Measurements from ENCODE around the gene MTM1.

MTM1 gene

GRCh38 chrX:150548684-150549083 is 19.7 kb upstream of the MTM1 start:
- DNase-seq (ENCODE audit: low spot score): no peak

DNA sequence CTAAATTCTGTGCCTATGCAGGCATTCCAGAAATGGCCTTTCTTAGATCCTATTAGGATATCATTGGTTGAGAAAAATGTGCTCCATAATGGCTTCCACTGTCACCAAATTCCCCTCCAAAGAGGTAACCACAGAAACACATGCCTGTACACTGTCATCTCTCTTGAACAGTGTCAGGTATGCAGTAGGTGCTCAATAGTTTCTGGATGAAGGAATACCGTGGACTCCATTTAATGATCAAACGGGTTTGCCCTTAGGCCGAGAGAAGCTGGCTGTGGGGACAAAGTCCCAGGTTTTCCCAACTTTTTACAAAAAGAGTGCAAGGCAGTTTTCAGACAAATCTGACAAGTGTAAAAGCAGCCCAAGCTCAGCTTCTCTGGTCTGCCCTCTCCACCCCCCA is 16.5 kb upstream of the MTM1 start:
- DNase-seq (ENCODE audit: low spot score): no peak

- no peak for DNase-seq (ENCODE audit: low spot score)
Measured at GRCh38 chrX:150558424-150558823, 10.0 kb upstream of the MTM1 start.

GRCh38 chrX:150564838-150565237 is 3.6 kb upstream of the MTM1 start:
- no peak for DNase-seq (ENCODE audit: low spot score)

DNA sequence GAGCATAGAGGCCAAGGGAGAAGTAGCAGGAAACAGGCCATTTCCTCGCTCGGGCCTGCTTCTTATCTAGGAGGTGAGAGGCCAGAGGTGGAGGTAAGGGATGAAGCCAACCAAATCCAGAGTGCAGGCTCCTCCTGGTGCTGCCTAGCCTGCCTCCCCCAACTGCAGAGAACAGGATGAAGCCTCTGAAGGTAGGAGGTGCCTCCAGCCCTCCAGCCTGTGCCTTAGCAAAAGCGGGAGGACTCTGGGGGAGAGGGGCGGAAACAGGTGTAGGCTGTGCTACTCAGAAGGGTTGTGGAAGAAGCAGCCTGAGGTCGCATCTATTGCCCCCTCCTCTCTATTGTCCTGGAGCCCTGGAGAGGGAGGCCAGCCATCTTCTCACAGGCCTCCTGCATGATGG is 2.9 kb upstream of the MTM1 start:
- no peak for DNase-seq (ENCODE audit: low spot score)

DNA sequence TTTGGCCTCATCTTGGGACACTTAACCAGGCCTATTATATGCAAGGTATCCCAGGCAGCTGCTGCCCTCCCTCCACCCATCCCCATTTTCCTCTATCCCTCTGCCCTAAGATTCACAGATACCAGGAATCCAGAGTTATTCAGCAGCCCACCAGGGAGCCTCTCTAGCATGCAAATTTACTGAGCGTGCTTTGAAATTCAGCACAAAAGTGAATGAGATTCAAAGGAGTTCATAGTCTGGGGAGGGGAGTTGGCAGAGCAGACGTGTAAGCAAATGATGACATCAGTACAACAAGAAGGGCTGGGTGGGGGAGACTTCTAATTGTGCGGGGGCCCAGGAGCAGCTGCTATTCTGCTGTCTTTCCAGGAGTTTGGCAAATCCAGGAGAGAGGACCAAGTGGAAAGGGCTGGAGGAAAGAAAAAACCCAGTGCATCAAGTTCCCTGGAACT is 1.7 kb upstream of the MTM1 start:
- no peak for DNase-seq (ENCODE audit: low spot score)

- DNase-seq (ENCODE audit: low spot score): no peak
Measured at GRCh38 chrX:150567645-150568319, 639 bp upstream of the MTM1 start.

DNA sequence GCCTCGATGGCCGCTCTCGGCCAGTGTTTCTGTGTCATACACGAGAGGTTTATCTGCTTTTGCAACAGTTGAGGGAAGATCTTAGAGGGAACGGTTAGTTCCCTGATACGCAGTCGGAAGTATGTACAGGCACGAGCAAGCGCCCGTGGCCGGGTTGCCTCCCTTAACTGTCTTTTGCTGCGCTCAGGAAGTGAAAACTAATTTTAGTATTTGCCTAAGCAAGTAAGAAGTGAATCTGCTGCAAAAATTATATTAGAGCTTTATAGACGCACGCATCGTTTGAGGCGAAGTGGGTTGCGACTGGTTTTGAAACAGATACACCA is 695 bp downstream of the MTM1 start:
- DNase-seq (ENCODE audit: low spot score): peak; percentile 5

- no peak for DNase-seq (ENCODE audit: low spot score)
Measured at GRCh38 chrX:150570512-150570911, 2.1 kb downstream of the MTM1 start.

- no peak for DNase-seq (ENCODE audit: low spot score)
Measured at GRCh38 chrX:150572206-150572605, 3.8 kb downstream of the MTM1 start.

DNA sequence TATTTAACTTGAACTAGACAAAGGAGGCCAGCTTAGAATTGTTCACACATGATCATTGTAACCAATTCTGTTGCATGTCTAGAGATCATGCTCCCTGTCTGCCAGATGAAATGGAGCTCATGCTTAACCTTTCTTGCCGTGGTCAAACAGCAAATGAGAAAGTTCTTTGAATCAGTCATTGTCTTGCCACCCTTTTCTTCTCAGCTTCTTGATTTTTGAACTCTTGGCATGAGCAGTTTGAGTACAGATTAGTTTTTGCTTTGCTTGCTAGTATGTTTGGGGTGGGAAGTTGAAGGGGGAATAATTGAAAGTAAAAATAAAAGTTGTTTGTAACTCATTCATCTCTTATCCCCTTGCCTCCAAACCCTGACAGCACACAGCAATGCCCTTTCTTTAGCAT is 4.7 kb downstream of the MTM1 start:
- no peak for DNase-seq (ENCODE audit: low spot score)

DNA sequence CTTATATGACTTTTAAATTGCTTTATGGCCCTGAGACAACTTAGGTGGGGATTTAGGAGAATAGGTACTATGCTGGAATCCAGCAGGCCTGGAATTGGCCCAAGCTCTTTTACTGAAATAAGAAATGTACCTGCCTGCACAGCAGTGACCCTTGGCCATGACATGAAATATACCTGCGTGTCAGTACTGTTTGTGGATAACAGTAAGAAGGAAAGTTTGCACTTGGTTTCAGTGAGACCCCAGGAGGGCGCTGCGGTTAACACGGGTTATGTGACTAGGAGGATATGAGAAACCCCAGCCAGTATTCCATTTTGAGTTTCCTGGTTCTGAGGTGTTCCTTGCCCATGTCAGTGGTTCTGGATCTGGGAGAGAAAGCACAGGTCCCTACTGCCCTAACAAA is 5.3 kb downstream of the MTM1 start:
- DNase-seq (ENCODE audit: low spot score): no peak

- no peak for DNase-seq (ENCODE audit: low spot score)
Measured at GRCh38 chrX:150574559-150575418, 6.4 kb downstream of the MTM1 start.

DNA sequence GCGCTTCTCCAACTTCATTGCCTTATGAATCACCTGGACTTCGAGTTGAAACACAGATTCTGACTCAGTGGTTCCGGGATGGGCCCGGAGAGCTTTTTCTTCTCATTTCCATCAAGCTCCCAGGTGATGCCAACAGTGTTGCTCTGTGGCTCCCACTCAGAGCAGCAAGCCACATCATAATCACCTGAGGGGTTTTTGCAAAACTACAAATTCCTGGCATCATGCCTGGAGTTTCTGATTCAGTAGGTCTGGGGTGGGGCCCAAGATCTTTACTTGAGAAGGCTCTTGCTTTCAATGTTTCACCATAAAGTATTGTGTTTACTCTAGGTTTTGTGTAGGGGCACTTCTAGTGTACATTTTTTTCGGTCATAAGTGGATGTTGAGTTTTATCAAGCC is 7.0 kb downstream of the MTM1 start:
- DNase-seq (ENCODE audit: low spot score): no peak

DNA sequence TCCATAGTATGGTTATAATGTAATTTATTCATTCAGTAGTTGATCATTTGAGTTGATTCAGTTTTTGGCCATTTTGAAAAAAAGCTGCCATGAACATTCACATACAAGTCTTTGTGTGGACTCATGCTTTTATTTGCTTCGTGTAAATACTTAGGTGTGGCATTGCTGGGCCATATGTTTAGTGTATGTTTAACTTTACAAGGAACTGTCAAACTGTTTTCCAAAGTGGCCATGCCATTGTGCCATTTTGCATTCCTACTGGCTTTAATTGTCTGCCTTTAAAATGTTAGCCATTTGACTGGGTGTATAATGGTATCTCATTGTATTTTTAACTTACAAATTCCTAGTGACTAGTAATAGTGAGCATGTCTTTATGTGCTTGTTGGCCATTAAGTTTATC is 8.8 kb downstream of the MTM1 start:
- no peak for DNase-seq (ENCODE audit: low spot score)

DNA sequence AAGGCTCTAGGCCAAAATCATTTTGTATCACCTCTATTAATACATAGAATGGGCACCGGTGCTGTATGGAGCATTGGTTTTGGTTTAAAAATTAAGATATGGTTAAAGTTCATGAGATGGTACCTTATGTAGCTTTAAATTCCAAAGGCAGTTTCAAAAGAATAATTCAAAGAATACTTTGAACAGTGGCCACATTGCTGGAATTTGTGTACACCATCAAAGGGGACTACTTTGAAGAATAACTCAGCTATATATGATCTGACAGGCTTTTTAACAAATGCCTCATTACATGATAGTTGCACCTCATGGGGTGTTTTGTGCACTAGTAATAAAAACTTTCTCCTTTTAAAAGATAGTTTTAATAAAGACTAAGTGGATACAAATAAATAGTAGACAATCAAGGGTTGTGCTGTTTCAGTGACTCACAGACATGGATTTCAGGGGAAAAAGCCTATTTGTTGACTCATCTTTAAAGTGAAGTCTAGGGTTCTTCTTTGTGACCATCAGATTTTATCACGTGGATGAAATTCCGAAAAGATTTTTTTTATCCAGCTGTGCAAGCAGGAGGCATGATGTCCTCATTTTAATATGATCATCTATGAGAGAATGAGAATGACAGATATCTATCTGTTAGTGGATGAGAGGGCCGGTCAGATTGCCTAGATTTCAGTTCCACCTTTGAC is 12.8 kb downstream of the MTM1 start:
- DNase-seq (ENCODE audit: low spot score): no peak

DNA sequence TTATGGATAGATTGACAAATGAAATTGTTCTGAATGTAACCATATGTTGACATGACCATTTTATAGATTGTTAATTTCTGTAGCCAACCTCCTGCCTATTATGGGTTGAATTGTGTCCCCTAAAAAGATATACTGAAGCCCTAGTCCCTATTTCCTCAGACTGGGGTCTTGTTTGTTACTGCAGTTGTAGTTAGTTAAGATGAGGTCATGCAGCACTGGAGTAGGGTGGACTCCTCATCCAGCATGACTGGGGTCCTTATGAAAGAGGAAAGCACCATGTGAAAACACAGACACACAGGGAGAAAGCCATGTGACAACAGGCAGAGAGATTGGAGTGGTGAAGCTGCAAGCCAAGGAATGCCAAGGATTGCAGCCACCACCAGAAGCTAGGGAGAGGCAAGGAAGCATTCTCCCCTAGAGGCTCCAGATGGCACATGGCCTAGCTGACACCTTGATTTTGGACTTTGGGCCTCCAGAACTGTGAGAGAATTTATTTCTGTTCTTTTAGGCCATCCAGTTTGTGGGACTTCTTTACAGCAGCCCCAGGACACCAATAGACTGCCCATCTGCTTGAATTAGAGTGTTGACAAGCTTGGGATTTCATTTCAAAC is 14.0 kb downstream of the MTM1 start:
- DNase-seq (ENCODE audit: low spot score): no peak

DNA sequence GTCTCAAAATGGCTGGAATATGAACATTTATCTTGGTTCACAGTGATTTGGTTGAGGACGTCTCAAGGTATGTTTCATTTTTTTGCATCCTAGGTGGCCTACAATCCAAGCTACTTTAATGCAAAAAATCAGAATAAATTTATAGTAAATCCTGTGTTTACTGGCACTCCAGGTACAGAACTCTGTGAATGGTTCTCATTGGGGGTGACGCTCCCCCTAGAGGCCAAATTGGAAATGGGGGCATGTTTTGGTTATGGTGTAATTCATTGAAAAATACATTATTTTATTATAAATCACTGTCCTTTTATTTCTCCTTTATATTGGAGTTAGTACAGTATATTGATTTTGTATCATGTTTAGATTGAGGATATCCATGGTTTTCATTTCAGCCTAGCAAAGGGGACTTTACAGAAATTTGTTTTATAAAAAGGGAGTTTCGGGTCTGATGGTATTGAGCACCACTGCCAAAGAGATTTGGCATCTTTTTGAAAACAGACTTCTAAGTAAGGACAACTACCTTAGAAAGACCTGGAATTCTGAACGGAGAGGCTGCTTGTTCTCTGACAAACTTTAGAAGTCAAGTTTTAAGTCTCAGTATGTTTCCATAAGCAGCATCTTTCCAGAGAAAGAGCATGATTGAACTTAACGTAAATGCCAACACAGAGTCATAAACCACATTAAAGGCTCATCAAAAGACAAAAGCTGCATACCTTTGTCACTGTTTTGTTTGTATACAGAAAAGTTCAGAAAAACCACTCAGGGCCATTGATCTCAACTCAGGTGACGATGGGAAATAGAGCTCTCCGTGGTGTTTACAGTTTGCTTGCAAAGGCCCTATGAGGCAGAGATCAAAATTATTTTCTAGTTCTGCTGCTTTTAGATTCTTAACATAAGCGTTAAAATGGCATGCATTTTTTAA is 19.4 kb downstream of the MTM1 start:
- peak; percentile 40 for DNase-seq (ENCODE audit: low spot score)

- no peak for DNase-seq (ENCODE audit: low spot score)
Measured at GRCh38 chrX:150594584-150594983, 26.2 kb downstream of the MTM1 start.

DNA sequence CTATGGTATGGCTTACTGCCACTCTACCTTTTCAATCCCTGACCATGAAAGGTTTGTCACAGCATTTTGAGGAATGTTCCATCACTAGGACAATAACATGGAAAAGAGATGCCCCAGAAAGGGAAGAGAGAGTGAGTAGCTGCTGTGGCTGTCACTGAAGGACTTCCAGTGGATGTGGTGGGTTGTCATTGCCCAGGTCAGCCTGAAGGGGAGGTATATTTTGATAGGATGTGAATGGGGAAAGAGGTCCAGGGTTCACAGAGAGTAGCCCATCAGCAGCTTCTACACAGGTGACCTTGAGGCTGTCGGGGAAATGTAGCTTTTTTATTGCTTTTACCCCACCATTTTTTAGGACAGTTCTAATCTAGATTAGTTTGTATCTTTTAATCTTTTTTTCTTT is 30.8 kb downstream of the MTM1 start:
- DNase-seq (ENCODE audit: low spot score): no peak

DNA sequence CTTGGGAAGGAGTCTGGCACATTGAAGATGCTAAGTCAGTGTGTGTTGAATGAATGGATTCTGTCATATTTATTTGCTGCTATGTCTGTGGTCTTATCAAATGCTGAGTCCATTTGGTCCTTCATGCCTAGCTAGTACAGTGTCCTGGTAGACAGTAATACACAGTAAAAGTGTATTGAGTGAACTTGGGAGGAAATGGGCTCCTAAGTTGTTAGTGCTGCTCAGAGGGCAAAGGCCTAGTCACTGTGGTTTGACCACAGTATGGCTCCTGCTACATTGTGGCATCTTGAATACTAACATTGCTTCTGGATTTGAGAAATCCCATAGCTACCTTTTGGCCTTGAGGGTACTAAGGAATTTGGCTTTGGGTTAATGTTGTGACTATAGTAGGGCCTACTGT is 33.9 kb downstream of the MTM1 start:
- DNase-seq (ENCODE audit: low spot score): no peak

DNA sequence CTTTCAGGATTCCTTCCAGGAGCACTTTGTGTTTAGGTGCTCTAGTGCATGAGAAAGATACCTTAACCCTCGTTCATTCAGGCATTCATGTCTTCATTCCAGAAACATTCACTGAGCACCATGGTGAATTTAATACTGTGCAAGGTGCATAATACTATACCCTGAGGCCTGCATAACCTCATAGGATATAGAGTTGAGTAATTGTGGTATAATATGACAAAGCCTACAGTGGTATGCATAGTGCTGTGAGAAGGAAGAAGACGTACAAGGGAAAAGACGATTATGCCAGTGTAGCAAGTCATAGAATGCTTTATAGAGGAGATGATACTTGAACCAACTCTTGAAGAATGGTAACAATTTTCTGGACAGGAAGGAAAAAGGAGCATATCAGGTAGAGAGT is 34.3 kb downstream of the MTM1 start:
- DNase-seq (ENCODE audit: low spot score): no peak
